SK-N-SH treated with all-trans-retinoic acid at 6 μM for 48 hours (cell line): ENCODE data around the gene SSU72.

Source experiments
- ATAC-seq: fragments of 200-7000 bp; cut with Tn5 transposase; 3 replicates; pipeline ENCODE4 v1.9.1; 2020; ENCODE audit warnings: mild to moderate bottlenecking, moderate library complexity
- ARNTL ChIP-seq: fragments of 450-650 bp; formaldehyde crosslinking; IDR thresholded peaks from 2 replicates; pipeline ENCODE4 v1.5.0; 2020; ENCODE audit warnings: low read depth, mild to moderate bottlenecking, moderate library complexity, borderline replicate concordance
- CREB5 ChIP-seq: fragments of 250-450 bp; sonication (Bioruptor Pico); IDR thresholded peaks from 2 replicates; pipeline ENCODE4 v1.5.1; 2020; ENCODE audit warnings: low read depth, mild to moderate bottlenecking, moderate library complexity
- CSRNP3 ChIP-seq: fragments of 250-450 bp; sonication (Bioruptor Pico); IDR thresholded peaks from 2 replicates; pipeline ENCODE4 v1.5.1; 2021; ENCODE audit warnings: mild to moderate bottlenecking, moderate library complexity
- ISL1 ChIP-seq: fragments of 250-450 bp; sonication (Bioruptor Pico); IDR thresholded peaks from 2 replicates; pipeline ENCODE4 v2.1.2; 2022; ENCODE audit warnings: mild to moderate bottlenecking, moderate library complexity
- PATZ1 ChIP-seq: fragments of 250-450 bp; sonication (Bioruptor Pico); IDR thresholded peaks from 2 replicates; pipeline ENCODE4 v1.8.0; 2020; ENCODE audit warnings: mild to moderate bottlenecking, moderate library complexity, borderline replicate concordance
- POU6F1 ChIP-seq: fragments of 250-450 bp; sonication (Bioruptor Pico); IDR thresholded peaks from 2 replicates; pipeline ENCODE4 v1.8.0; 2021; ENCODE audit warnings: low read depth, mild to moderate bottlenecking, moderate library complexity, borderline replicate concordance
- PPARA ChIP-seq: fragments of 250-450 bp; sonication (Bioruptor Pico); IDR thresholded peaks from 2 replicates; pipeline ENCODE4 v1.5.0; 2020; ENCODE audit warnings: mild to moderate bottlenecking, borderline replicate concordance
- SNAI2 ChIP-seq: fragments of 250-450 bp; sonication (Bioruptor Pico); IDR thresholded peaks from 2 replicates; pipeline ENCODE4 v1.5.0; 2020; ENCODE audit warnings: mild to moderate bottlenecking, moderate library complexity
- TCF4 ChIP-seq: fragments of 250-450 bp; sonication (Bioruptor Pico); IDR thresholded peaks from 2 replicates; pipeline ENCODE4 v1.8.0; 2021; ENCODE audit warnings: mild to moderate bottlenecking, moderate library complexity, borderline replicate concordance
- TOX ChIP-seq: fragments of 250-450 bp; sonication (Bioruptor Pico); IDR thresholded peaks from 2 replicates; pipeline ENCODE4 v1.8.0; 2021; ENCODE audit warnings: mild to moderate bottlenecking, moderate library complexity, borderline replicate concordance
- TSHZ2 ChIP-seq: fragments of 250-450 bp; sonication (Bioruptor Pico); IDR thresholded peaks from 2 replicates; pipeline ENCODE4 v1.5.0; 2020; ENCODE audit warnings: mild to moderate bottlenecking, moderate library complexity
- ZC3H10 ChIP-seq: fragments of 250-450 bp; sonication (Bioruptor Pico); IDR thresholded peaks from 2 replicates; pipeline ENCODE4 v1.5.1; 2021; ENCODE audit warnings: mild to moderate bottlenecking, moderate library complexity
- ZFP30 ChIP-seq: fragments of 450-650 bp; formaldehyde crosslinking; IDR thresholded peaks from 2 replicates; pipeline ENCODE4 v1.5.0; 2022; ENCODE audit warnings: mild to moderate bottlenecking, moderate library complexity
- ZNF565 ChIP-seq: fragments of 450-650 bp; formaldehyde crosslinking; conservative IDR thresholded peaks from 2 replicates; pipeline ENCODE4 v1.5.0; 2020; ENCODE audit warnings: low read depth, mild to moderate bottlenecking, moderate library complexity
- ZNF70 ChIP-seq: fragments of 450-650 bp; formaldehyde crosslinking; IDR thresholded peaks from 2 replicates; pipeline ENCODE4 v1.5.0; 2020; ENCODE audit warnings: mild to moderate bottlenecking, moderate library complexity
- ZNF8 ChIP-seq: fragments of 450-650 bp; formaldehyde crosslinking; IDR thresholded peaks from 2 replicates; pipeline ENCODE4 v1.5.0; 2020; ENCODE audit warnings: mild to moderate bottlenecking, moderate library complexity

The SSU72 gene

GRCh38 chr1:1548591-1548990 lies 26.1 kb downstream of the SSU72 start (continued):
- TF ChIP-seq CSRNP3 (CRISPR knock-in tag) (no peak), ZNF8 (CRISPR knock-in tag) (no peak), ISL1 (CRISPR knock-in tag) (no peak), PPARA (CRISPR knock-in tag) (no peak), SNAI2 (no peak), PATZ1 (CRISPR knock-in tag) (no peak), TCF4 (CRISPR knock-in tag) (no peak)

- no peak for TF ChIP-seq POU6F1
- TF ChIP-seq PPARA (CRISPR knock-in tag): no peak
- TF ChIP-seq ZNF70 (CRISPR knock-in tag): no peak
- TF ChIP-seq CREB5 (CRISPR knock-in tag): no peak
- no peak for TF ChIP-seq SNAI2
- no peak for TF ChIP-seq ARNTL (CRISPR knock-in tag)
- no peak for TF ChIP-seq PATZ1 (CRISPR knock-in tag)
- no peak for TF ChIP-seq ZNF8 (CRISPR knock-in tag)
- TF ChIP-seq TCF4 (CRISPR knock-in tag): no peak
- TF ChIP-seq TOX (CRISPR knock-in tag): no peak
- TF ChIP-seq ZFP30 (CRISPR knock-in tag): no peak
- no peak for TF ChIP-seq ZNF565 (CRISPR knock-in tag)
- ATAC-seq: no peak
Observed at GRCh38 chr1:1547476-1547875, 27.2 kb downstream of the SSU72 start.

- TF ChIP-seq CSRNP3 (CRISPR knock-in tag): no peak
- no peak for TF ChIP-seq ZFP30 (CRISPR knock-in tag)
- TF ChIP-seq SNAI2: no peak
- no peak for TF ChIP-seq ZNF565 (CRISPR knock-in tag)
- TF ChIP-seq TSHZ2 (CRISPR knock-in tag): no peak
- no peak for TF ChIP-seq ZC3H10 (CRISPR knock-in tag)
- TF ChIP-seq CREB5 (CRISPR knock-in tag): no peak
- ATAC-seq: no peak
Observed at GRCh38 chr1:1547011-1547410, 27.7 kb downstream of the SSU72 start.
